Measurements from ENCODE around the gene SPOCK3.
"Not testable (repeated sequence)": the region's sequence is repeated elsewhere in the genome, so short reads cannot be mapped to it uniquely, and the experiment has no call there.

SPOCK3 gene

DNA sequence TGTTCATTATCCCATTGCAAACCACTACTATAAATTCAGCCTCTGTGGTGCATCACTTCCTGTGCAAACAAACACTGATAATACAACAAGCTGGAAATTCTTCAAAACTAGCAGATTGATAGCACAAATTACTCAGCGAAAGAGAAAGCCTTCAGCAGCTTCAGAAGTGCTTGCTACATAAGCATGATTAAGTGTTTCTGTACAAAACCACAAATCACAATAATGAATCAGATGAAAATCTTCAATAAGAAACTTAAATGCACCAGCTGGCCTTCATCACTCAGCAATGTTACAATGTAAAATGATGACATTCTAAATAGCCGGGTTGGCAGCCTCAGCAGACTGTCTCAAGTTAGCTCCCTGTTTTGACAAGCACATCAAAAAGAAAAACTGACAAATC lies 262.2 kb downstream of the SPOCK3 start:
- FAIRE-seq: no peak

GRCh38 chr4:166968219-166968618 lies 266.1 kb downstream of the SPOCK3 start:
- not testable (repeated sequence) for DNase-seq (ENCODE audit: insufficient read length, low spot score); FAIRE-seq

More for the DNA sequence above, 262.2 kb downstream of the SPOCK3 start:
- DNase-seq (ENCODE audit: insufficient read length, low spot score): no peak

DNA sequence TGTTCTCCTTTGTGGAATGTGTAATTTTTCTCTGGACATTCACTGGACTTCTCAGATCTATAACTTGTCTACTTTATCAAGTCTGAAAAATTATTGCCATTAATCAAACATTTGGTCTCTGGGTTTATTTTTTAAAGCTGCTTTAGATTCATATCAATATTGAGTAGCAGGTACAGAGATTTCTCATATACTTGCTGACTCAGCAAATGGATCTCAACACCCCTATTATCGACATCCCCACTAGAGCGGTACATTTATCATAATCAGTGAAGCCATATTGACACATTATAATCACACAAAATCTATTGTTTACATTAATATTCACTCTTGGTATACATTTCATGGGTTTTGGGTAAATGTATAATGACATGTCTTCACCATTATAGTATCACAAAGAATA lies 268.7 kb downstream of the SPOCK3 start:
- FAIRE-seq: no peak
- DNase-seq (ENCODE audit: insufficient read length, low spot score): no peak

DNA sequence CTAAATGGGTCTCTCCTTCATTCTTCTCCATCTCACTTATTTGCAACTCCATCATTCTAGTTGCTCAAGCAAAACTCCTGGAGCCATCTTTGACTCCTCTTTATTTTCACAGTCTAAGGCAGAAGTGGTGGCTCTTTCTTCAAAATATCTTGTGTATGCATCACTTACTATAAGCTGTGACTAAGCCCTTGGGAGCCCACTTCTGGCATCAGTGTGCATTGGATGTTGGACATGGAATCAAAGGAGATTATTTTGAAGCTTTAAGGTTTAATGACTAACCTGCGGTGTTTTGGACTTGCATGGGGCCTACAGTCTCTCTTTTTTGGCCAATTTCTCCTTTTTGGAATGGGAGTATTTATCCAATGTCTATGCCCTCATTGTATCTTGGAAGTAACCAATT lies 276.8 kb downstream of the SPOCK3 start:
- no peak for FAIRE-seq
- DNase-seq (ENCODE audit: insufficient read length, low spot score): no peak

DNA sequence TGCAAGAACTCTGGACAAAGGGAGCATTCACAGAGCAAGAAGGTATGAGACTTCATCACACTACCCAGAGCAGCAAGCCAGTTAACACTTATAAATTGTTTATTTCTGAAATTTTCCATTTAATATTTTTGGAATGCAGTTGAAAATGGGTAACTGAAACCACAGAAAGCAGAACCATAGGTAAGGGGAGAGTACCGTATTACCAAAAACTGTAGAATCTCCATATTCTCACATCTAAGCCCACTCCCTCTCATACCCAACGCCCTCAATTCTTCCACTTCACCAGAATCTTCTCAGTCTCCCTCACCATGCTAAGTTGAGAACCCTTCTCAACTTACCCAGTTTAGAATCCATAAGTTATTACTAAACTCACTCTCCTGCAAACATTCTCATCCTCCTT lies 277.8 kb downstream of the SPOCK3 start:
- no peak for DNase-seq (ENCODE audit: insufficient read length, low spot score)
- FAIRE-seq: no peak

- no peak for FAIRE-seq
- DNase-seq (ENCODE audit: insufficient read length, low spot score): no peak
Measured at GRCh38 chr4:166941629-166942028, 292.7 kb downstream of the SPOCK3 start.

GRCh38 chr4:166930464-166930863 lies 303.8 kb downstream of the SPOCK3 start:
- no peak for FAIRE-seq
- DNase-seq (ENCODE audit: insufficient read length, low spot score): no peak

DNA sequence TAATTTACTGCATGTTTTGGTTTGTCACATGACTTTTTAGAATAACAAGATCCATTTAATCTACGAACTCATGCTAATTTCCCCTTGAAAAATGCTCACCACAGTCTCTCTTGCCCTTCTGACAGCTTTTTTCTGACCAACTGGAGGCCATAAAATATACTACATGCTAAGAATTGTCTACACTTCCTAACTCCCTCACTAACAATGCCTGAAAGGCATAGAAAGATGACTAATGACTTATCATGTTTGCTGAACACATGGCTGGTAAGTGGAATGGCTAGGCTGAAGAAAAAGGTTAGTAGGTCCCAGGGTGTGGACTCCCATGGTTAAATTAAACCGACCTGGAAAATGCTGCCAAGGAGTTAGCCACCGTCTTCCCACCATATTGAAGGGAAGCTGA lies 309.9 kb downstream of the SPOCK3 start:
- no peak for FAIRE-seq
- no peak for DNase-seq (ENCODE audit: insufficient read length, low spot score)

- no peak for DNase-seq (ENCODE audit: insufficient read length, low spot score)
Measured at GRCh38 chr4:166913926-166914325, 320.4 kb downstream of the SPOCK3 start.

GRCh38 chr4:166903408-166903807 lies 330.9 kb downstream of the SPOCK3 start:
- DNase-seq (ENCODE audit: insufficient read length, low spot score) (no peak), FAIRE-seq (no peak)

More at GRCh38 chr4:166913926-166914325, 320.4 kb downstream of the SPOCK3 start:
- no peak for FAIRE-seq

DNA sequence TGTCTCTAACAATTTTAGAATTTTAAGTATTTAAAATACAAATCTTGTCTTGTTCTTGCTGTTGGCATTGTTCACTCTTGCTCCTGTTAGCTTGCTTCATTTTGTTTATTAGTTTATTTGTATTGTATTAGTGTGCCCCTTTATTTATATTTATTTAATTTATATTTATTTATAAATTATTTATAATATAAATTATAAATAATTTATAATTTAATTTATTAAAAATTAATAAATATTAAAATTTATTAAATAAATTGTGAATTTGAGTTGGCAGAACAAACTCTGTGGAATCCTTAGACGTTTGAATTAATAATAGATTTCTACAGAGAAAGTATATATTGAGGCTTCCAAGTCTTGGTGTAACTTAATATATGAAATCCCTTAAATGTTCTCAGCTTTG lies 331.4 kb downstream of the SPOCK3 start:
- DNase-seq (ENCODE audit: insufficient read length, low spot score) (no peak), FAIRE-seq (no peak)

DNA sequence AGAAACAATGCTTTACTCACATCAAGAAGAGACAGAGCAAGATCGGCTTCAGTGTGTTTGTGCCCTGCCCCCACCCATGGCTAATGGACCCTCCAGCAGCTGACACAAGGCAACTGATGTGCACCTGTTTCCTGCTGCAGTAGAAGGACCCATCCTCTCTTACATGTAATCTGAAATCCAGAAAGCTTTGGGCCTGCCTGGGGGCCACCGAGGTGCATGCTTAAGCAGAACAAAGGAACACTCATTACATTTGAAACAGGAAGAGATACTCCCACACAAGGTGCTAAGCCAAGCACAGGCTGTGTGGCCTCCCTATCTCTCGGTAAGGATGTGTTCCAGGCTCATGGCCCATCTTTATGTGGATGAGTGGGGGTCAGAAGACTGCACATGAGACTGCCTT lies 338.0 kb downstream of the SPOCK3 start:
- DNase-seq (ENCODE audit: insufficient read length, low spot score): no peak
- no peak for FAIRE-seq

GRCh38 chr4:166895771-166896170 lies 338.5 kb downstream of the SPOCK3 start:
- no peak for DNase-seq (ENCODE audit: insufficient read length, low spot score)
- FAIRE-seq: no peak

DNA sequence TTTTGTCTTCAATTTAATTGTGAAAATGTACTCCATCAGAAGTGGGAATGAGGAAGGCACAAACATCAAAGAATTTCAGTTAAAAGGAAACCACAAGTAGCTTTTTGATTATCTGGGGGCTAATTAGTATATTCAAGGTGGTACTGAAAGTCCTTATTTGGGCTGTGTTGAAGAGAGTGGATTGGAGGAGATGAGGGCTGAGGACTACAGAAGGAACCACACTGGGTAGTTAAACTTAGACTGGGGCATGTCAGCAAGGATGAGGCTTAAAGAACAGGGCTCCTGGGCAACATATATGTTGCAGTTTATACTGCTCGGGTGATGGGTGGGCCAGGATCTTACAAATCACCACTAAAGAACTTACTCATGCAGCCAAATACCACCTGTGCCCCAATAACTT lies 346.8 kb downstream of the SPOCK3 start:
- DNase-seq (ENCODE audit: insufficient read length, low spot score) (no peak), FAIRE-seq (no peak)

DNA sequence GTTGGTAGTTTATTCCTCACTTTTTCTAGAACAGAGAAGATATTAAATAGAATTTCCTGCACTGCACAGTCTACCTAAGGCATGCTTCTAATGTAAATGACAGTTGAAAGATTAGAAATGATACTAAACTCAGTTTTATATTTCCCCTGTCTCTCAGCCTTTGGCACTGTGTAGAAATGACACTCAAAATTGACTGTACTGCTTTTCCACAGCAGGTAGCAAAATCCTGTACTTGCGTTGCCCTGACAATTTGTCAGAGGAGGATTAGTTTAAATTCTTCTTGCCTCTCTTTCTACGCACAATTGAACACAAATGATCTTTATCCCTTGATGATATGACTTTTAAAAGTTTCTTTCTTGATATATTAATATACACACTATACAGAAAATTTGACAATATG lies 347.6 kb downstream of the SPOCK3 start:
- DNase-seq (ENCODE audit: insufficient read length, low spot score): no peak
- FAIRE-seq: no peak

DNA sequence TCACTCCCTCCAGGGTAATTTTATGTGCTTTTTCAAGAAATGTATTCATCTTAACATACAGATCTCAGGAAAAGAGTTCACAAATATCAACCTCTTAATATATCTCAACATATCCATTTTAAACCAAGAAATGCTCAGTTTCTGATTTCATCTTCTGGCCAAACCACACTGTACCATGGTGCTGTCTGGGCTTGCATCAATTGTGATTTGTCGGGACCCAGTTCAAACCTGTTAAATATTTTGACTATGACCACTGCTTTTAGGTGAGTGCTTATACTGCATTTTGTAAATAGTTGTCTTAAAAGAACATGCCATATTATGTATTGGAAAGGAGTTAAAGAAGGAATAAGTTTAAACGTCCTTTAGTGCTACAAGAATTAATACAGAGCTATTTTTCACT lies 352.1 kb downstream of the SPOCK3 start:
- FAIRE-seq (no peak), DNase-seq (ENCODE audit: insufficient read length, low spot score) (no peak)

GRCh38 chr4:166875821-166876220 lies 358.5 kb downstream of the SPOCK3 start:
- FAIRE-seq: no peak

GRCh38 chr4:166862032-166862431 lies 372.3 kb downstream of the SPOCK3 start:
- DNase-seq (ENCODE audit: insufficient read length, low spot score): no peak
- no peak for FAIRE-seq

More at GRCh38 chr4:166875821-166876220, 358.5 kb downstream of the SPOCK3 start:
- DNase-seq (ENCODE audit: insufficient read length, low spot score): no peak

DNA sequence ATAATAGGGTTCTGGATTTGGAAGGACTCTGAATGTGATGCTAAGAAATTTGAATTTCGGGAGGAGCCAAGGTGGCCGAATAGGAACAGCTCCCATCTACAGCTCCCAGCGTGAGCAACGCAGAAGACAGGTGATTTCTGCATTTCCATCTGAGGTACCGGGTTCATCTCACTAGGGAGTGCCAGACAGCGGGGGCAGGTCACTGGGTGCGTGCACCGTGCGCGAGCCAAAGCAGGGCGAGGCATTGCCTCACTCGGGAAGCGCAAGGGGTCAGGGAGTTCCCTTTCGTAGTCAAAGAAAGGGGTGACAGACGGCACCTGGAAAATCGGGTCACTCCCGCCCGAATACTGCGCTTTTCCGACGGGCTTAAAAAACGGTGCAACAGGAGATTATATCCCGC lies 383.9 kb downstream of the SPOCK3 start:
- FAIRE-seq; DNase-seq (ENCODE audit: insufficient read length, low spot score): not testable (repeated sequence)

GRCh38 chr4:166846939-166847338 lies 387.4 kb downstream of the SPOCK3 start:
- FAIRE-seq: no peak
- DNase-seq (ENCODE audit: insufficient read length, low spot score): no peak

DNA sequence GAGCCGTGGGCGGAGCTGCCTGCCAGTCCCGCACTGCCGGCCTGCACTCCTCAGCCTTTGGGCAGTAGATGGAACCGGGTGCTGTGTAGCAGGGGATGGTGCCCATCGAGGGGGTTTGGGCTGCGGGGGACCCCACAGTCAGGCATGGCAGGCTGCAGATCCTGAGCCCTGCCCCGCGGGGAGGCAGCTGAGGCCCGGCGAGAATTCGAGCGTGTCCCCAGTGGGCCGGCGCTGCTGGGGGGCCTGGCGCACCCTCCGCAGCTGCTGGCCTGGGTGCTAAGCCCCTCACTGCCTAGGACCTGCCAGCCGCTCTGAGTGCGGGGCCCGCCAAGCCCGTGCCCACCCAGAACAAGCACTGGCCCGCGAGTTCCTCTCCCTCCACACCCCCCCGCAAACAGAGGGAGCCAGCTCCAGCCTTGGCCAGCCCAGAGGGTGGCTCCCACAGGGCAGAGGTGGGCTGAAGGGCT lies 391.5 kb downstream of the SPOCK3 start:
- DNase-seq (ENCODE audit: insufficient read length, low spot score): no peak
- FAIRE-seq: no peak

GRCh38 chr4:166839615-166840251 lies 394.6 kb downstream of the SPOCK3 start:
- DNase-seq (ENCODE audit: insufficient read length, low spot score): no peak
- FAIRE-seq: no peak

All from GM19239 (cell line).